HG03342 (cell line): Measurements from ENCODE around the gene CTAGE4.
A peak's percentile ranks its signal among the peaks of the same experiment; 100 is the strongest.
"Not testable (repeated sequence)": the region's sequence is repeated elsewhere in the genome, so short reads cannot be mapped to it uniquely, and the experiment has no call there.

ENCODE experiments used
- ATAC-seq: cut with Tn5 transposase; IDR thresholded peaks from one replicate; pipeline ENCODE4 v1.9.1; 2021; ENCODE audit warnings: mild to moderate bottlenecking, moderate library complexity; ENCODE audit not compliant: unreplicated experiment

The CTAGE4 gene

GRCh38 chr7:144183166-144183565 lies at the start of gene CTAGE4:
CTAGE4 (plus strand) TSS chr7:144183466; CDS start chr7:144183504, 38 bp downstream.
- ATAC-seq = not testable (repeated sequence)

- ATAC-seq = no peak
Observed at GRCh38 chr7:144134116-144134515, 49.1 kb upstream of the CTAGE4 start.

GRCh38 chr7:144137501-144137900 lies 45.8 kb upstream of the CTAGE4 start:
- ATAC-seq = no peak

GRCh38 chr7:144142187-144142586 lies 41.1 kb upstream of the CTAGE4 start:
- ATAC-seq = no peak

GRCh38 chr7:144144426-144144825 lies 38.8 kb upstream of the CTAGE4 start:
- ATAC-seq = no peak

GRCh38 chr7:144148224-144148827 lies 34.9 kb upstream of the CTAGE4 start:
- ATAC-seq = no peak

GRCh38 chr7:144158861-144159260 lies 24.4 kb upstream of the CTAGE4 start:
- ATAC-seq = no peak

GRCh38 chr7:144164784-144165183 lies 18.5 kb upstream of the CTAGE4 start:
- ATAC-seq = no peak

- not testable (repeated sequence) for ATAC-seq
Observed at GRCh38 chr7:144171594-144172350, 11.5 kb upstream of the CTAGE4 start.

GRCh38 chr7:144174613-144175012 lies 8.7 kb upstream of the CTAGE4 start:
- ATAC-seq = no peak

GRCh38 chr7:144178380-144179164 lies 4.7 kb upstream of the CTAGE4 start:
- peak; percentile 98 for ATAC-seq

- not testable (repeated sequence) for ATAC-seq
Observed at GRCh38 chr7:144179165-144179479, 4.1 kb upstream of the CTAGE4 start.

- not testable (repeated sequence) for ATAC-seq
Observed at GRCh38 chr7:144187848-144188247, 4.6 kb downstream of the CTAGE4 start.

- not testable (repeated sequence) for ATAC-seq
Observed at GRCh38 chr7:144188578-144189171, 5.4 kb downstream of the CTAGE4 start.

- ATAC-seq = not testable (repeated sequence)
Observed at GRCh38 chr7:144193782-144194181, 10.5 kb downstream of the CTAGE4 start.

GRCh38 chr7:144194453-144194852 lies 11.2 kb downstream of the CTAGE4 start:
- ATAC-seq = not testable (repeated sequence)

GRCh38 chr7:144195212-144195872 lies 12.1 kb downstream of the CTAGE4 start, which contains the start of gene ARHGEF35:
ARHGEF35 (minus strand) TSS chr7:144195833; CDS start chr7:144188383, 7,450 bp downstream.
- peak; percentile 74 for ATAC-seq

- ATAC-seq = not testable (repeated sequence)
Observed at GRCh38 chr7:144198934-144199333, 15.7 kb downstream of the CTAGE4 start.

GRCh38 chr7:144201978-144202377 lies 18.7 kb downstream of the CTAGE4 start:
- not testable (repeated sequence) for ATAC-seq

GRCh38 chr7:144203086-144203485 lies 19.8 kb downstream of the CTAGE4 start:
- not testable (repeated sequence) for ATAC-seq

- ATAC-seq = not testable (repeated sequence)
Observed at GRCh38 chr7:144205306-144205705, 22.0 kb downstream of the CTAGE4 start.
